Measurements from ENCODE around the gene LEKR1.

Gene LEKR1

DNA sequence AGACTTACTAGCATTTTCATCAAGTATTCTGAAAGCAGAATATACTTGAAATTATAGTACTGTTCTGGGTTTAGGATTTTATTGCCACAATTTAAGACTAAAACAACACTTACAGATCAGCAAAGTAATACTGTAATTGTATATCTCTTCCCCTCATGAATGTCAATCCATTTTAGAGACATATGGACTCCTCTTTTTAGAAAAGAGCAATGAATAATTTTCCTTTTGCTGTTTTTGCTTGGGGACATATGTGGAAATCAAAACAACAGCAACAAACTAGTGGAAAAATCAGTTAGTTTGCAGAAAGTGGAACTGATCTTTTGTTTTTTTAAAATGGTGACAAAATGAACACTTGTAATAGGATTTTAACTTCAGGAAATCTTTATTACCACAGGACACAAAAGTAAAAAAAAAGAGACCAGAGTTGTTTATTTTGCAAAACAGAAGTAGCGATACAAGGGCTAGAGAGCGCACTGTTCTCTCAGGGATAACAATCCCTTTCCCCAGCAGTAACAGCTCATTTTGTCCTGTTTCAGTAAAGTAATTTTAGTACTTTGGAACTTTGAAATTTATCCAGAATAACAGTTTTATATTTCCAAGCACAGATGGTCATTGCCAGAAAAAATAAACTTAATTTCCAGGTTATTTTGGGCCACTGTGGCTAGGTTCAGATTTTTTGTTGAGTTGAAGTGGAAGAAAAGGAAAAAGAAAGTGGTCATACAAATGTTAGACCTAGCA, 17.1 kb downstream of the LEKR1 start:
- CTCF ChIA-PET, result interaction anchor here (0.5 kb wide), 1 partner anchor 359 kb away, joined by 3 read pairs; no protein-coding TSS in a partner anchor
- no peak for TF ChIP-seq CTCF (conservative IDR thresholded peaks at IDR 0.05; ENCODE audit: low read depth)
- POLR2A ChIA-PET (ENCODE audit: low non-redundant PET), result no interaction called here
- DNase-seq (ENCODE audit: low spot score), result no peak
- H3K27ac ChIP-seq, result no peak overlapping the region

- CTCF ChIA-PET, result no interaction called here
- POLR2A ChIA-PET (ENCODE audit: low non-redundant PET), result no interaction called here
- no peak for TF ChIP-seq CTCF (conservative IDR thresholded peaks at IDR 0.05; ENCODE audit: low read depth)
- no peak for DNase-seq (ENCODE audit: low spot score)
- no peak overlapping the region for H3K27ac ChIP-seq
Observed at GRCh38 chr3:156847752-156848448, 21.7 kb downstream of the LEKR1 start.

DNA sequence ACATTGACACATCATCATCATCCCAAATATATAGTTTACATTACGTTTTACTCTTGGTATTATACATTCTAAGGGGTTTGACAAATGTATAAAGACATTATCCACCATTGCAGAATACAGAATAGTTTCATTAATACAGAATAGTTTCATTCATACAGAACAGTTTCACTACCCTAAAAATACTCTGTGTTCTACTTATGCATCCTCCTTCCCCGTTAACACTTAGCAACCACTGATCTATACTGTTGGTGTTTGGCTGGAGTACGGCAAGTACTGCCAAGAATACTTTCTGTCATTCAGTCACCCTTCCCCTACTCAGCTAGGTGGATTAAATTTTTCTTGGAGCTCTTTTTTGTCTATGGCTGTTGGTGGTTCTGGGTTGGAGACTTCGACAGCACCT, 33.4 kb downstream of the LEKR1 start:
- no peak overlapping the region for H3K27ac ChIP-seq
- POLR2A ChIA-PET (ENCODE audit: low non-redundant PET), result no interaction called here
- TF ChIP-seq CTCF (conservative IDR thresholded peaks at IDR 0.05; ENCODE audit: low read depth), result no peak
- CTCF ChIA-PET, result no interaction called here
- no peak for DNase-seq (ENCODE audit: low spot score)

DNA sequence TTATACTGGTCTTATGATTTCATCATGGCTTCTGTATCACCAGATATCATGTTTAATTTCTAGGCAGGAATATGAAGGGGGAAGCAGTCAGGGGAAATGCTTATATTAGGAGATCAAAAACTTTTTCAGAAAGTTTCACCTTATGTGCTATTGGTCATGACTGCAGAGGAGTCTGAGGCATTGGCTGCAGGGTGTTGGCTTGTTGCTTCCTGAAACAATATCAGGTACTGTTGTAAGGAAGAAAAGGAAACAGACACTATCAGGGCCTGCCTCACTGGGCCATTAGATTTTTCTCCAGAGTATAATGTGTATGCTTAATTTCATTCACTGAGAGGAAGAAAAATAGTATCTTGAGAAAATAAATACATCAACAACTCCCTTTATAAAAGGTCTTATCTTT, 34.7 kb downstream of the LEKR1 start:
- H3K27ac ChIP-seq, result no peak overlapping the region
- POLR2A ChIA-PET (ENCODE audit: low non-redundant PET), result no interaction called here
- no peak for TF ChIP-seq CTCF (conservative IDR thresholded peaks at IDR 0.05; ENCODE audit: low read depth)
- no peak for DNase-seq (ENCODE audit: low spot score)
- CTCF ChIA-PET, result no interaction called here

DNA sequence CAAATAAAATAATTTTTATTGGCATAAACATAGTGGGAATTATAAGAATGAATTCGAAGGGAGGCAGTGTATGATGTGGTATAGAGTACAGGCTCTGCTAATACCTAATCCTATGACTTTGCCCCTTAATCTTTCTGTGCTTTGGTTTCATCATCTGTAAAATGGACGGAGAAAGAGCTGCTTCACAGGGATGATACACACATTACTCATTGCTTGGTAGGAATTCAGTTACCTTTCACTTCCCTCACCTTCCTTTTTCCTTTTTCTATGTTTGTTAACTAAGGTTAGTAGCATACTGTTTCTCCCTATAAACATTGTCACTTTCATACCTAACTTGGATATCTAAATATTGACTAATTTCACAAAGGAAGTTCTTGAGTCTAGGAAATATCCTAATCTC, 36.2 kb downstream of the LEKR1 start:
- no peak overlapping the region for H3K27ac ChIP-seq
- POLR2A ChIA-PET (ENCODE audit: low non-redundant PET), result no interaction called here
- CTCF ChIA-PET, result no interaction called here
- no peak for TF ChIP-seq CTCF (conservative IDR thresholded peaks at IDR 0.05; ENCODE audit: low read depth)
- peak; percentile 8 for DNase-seq (ENCODE audit: low spot score)

DNA sequence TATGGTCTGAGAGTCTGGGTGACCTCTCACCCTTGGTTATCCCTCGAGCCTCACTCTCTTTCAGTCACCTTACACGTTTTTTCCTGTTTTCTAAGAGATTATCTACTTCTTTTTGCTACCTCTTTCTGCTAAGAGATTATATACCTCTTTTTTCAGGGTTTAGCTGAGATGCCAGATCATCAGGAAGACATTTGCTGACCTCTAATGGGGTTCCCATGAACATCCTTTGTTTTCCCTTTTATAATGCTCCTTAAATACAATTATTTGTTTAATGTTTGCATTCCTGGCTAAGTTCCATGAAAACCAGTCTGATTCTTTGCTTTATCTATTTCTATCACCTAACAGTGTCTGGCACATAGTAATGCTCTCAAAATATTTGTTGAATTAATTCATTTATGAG, 39.6 kb downstream of the LEKR1 start:
- CTCF ChIA-PET, result interaction anchor here (0.6 kb wide), 1 partner anchor 107 kb away, joined by 6 read pairs; no protein-coding TSS in a partner anchor
- H3K27ac ChIP-seq, result no peak overlapping the region
- POLR2A ChIA-PET (ENCODE audit: low non-redundant PET), result no interaction called here
- no peak for TF ChIP-seq CTCF (conservative IDR thresholded peaks at IDR 0.05; ENCODE audit: low read depth)
- DNase-seq (ENCODE audit: low spot score), result no peak

Data from RWPE1 (cell line).